ENCODE data around the gene FAM83C. TPM values are rescaled to one million over a fixed set of nuclear protein-coding genes. Genes with fewer than 3 reads are reported as not detected.
"Not testable (repeated sequence)": the region's sequence is repeated elsewhere in the genome, so short reads cannot be mapped to it uniquely, and the experiment has no call there.

Gene FAM83C
- total RNA-seq, 1 experiment from 2014 or later, result not detected

DNA sequence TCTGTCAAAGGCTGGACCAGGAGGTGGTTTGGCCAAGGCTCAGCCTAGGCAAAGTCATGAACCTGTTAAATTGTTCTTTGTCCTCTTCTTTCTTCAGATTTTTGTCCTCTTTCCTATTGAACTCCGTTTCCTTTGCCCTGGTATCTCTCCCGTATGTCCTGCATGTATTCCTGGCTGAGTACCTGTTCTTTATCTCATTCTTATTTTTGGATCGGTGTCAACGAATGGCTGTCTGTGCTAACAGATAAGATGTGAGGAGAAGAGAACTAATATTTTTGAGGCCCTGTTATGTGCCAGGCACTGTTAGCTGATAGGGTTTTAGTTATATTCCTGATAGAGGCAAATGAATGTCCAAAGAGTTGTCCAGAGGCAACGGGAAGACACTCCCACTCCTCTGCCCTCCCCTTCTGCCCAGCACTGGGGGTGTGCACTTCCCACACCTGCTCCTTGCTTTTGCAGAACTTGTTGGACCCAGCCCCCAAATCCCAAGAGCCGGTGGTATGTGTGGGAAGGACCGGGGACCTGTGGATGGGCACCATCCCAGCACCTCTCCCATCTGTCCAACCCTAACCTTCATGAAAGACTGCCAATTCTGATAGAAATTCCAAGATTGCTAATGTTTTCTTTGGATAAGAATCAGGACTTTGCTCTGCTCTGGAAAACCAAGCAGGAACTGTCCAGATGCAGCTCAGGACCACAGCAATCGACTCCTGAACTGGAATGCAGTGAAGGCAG lies 34.9 kb downstream of the FAM83C start:
- POLR2A ChIA-PET, result interaction anchor here (0.6 to 1.2 kb wide), 3 partner anchors 13 to 141 kb away, joined by 3 read pairs; no protein-coding TSS in a partner anchor
- no TSS peak for BruUV-seq (replicated peaks)
- no peaks in the 10 kb centered on the region for H3K36me3 Mint-ChIP-seq (ENCODE audit: insufficient read depth, unreplicated experiment)
- no peaks in the 10 kb centered on the region for H3K9me3 Mint-ChIP-seq (ENCODE audit: unreplicated experiment)
- no peak overlapping the region for H3K4me3 Mint-ChIP-seq (ENCODE audit: unreplicated experiment)
- H3K27ac Mint-ChIP-seq (ENCODE audit: low read depth, unreplicated experiment), result no peak overlapping the region
- DNase-seq (ENCODE audit: unreplicated experiment), result peak; percentile 47
- intact Hi-C loops (cut with micrococcal nuclease), result no loop called here
- H3K27me3 Mint-ChIP-seq (ENCODE audit: insufficient read depth, unreplicated experiment), result no peaks in the 10 kb centered on the region
- TF ChIP-seq, protein P1, sequence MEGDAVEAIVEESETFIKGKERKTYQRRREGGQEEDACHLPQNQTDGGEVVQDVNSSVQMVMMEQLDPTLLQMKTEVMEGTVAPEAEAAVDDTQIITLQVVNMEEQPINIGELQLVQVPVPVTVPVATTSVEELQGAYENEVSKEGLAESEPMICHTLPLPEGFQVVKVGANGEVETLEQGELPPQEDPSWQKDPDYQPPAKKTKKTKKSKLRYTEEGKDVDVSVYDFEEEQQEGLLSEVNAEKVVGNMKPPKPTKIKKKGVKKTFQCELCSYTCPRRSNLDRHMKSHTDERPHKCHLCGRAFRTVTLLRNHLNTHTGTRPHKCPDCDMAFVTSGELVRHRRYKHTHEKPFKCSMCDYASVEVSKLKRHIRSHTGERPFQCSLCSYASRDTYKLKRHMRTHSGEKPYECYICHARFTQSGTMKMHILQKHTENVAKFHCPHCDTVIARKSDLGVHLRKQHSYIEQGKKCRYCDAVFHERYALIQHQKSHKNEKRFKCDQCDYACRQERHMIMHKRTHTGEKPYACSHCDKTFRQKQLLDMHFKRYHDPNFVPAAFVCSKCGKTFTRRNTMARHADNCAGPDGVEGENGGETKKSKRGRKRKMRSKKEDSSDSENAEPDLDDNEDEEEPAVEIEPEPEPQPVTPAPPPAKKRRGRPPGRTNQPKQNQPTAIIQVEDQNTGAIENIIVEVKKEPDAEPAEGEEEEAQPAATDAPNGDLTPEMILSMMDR (IDR thresholded peaks at IDR 0.05; ENCODE audit: unreplicated experiment), result no peak
- peaks cover 15% of the 10 kb centered on the region for H3K4me1 Mint-ChIP-seq (ENCODE audit: insufficient read depth, unreplicated experiment)
- CTCF ChIA-PET, result interaction anchor here (1.2 to 1.8 kb wide), 2 partner anchors 12 to 112 kb away, joined by 3 to 7 read pairs; no protein-coding TSS in a partner anchor

DNA sequence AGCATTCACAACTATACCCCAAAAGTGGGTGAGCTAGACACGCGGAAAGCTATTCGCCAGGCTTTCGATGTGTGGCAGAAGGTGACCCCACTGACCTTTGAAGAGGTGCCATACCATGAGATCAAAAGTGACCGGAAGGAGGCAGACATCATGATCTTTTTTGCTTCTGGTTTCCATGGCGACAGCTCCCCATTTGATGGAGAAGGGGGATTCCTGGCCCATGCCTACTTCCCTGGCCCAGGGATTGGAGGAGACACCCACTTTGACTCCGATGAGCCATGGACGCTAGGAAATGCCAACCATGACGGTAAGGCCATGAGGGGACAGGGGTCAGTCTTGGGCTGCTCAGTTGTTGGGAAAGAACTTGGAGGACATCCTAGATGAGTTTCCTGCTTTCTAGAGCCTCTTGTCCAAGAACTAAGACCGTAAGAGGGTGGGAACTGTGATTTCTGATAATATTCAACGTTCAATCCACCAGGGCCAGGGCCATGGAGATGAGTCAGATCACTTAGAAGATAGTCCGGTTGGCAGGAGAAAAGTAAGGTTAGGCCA lies 37.7 kb downstream of the FAM83C start:
- intact Hi-C loops (cut with micrococcal nuclease), result no loop called here
- no peaks in the 10 kb centered on the region for H3K27me3 Mint-ChIP-seq (ENCODE audit: insufficient read depth, unreplicated experiment)
- H3K36me3 Mint-ChIP-seq (ENCODE audit: insufficient read depth, unreplicated experiment), result no peaks in the 10 kb centered on the region
- no peak overlapping the region for H3K4me3 Mint-ChIP-seq (ENCODE audit: unreplicated experiment)
- H3K4me1 Mint-ChIP-seq (ENCODE audit: insufficient read depth, unreplicated experiment), result peaks cover 15% of the 10 kb centered on the region
- ChIA-PET POLR2A (interaction anchor here (0.7 to 0.9 kb wide), 2 partner anchors 27 to 107 kb away, joined by 3 to 4 read pairs; partner anchors contain the start of gene EDEM2), CTCF (interaction anchor here (0.6 to 1.5 kb wide), 4 partner anchors 14 to 380 kb away, joined by 3 to 5 read pairs (median 3); no protein-coding TSS in a partner anchor)
- no peak for DNase-seq (ENCODE audit: unreplicated experiment)
- BruUV-seq (replicated peaks), result no TSS peak
- H3K9me3 Mint-ChIP-seq (ENCODE audit: unreplicated experiment), result no peaks in the 10 kb centered on the region
- H3K27ac Mint-ChIP-seq (ENCODE audit: low read depth, unreplicated experiment), result no peak overlapping the region
- TF ChIP-seq, protein P1 (IDR thresholded peaks at IDR 0.05; ENCODE audit: unreplicated experiment), result no peak

DNA sequence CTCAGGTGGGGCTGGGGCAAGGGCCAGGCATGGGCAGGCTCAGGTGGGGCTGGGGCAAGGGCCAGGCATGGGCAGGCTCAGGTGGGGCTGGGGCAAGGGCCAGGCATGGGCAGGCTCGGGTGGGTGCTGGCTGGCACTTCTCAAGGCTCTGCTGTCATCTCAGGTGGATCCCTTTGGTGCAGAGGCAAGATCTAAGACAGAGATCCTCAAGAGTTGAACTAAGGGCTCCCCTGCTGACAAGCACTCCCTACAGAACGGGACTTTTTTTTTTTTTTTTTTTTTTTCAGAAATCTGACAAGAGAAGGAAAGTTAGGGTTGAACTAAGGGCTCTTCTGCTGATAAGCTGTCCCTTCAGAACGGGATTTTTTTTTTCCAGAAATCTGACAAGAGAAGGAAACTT lies 39.2 kb downstream of the FAM83C start:
- Mint-ChIP-seq H3K4me1 (ENCODE audit: insufficient read depth, unreplicated experiment) (peaks cover 10% of the 10 kb centered on the region), H3K27me3 (ENCODE audit: insufficient read depth, unreplicated experiment) (no peaks in the 10 kb centered on the region), H3K27ac (ENCODE audit: low read depth, unreplicated experiment) (no peak overlapping the region), H3K36me3 (ENCODE audit: insufficient read depth, unreplicated experiment) (no peaks in the 10 kb centered on the region), H3K4me3 (ENCODE audit: unreplicated experiment) (no peak overlapping the region), H3K9me3 (ENCODE audit: unreplicated experiment) (no peaks in the 10 kb centered on the region)
- ChIA-PET CTCF (no interaction called here), POLR2A (no interaction called here)
- intact Hi-C loops (cut with micrococcal nuclease), result no loop called here
- TF ChIP-seq, protein P1 (IDR thresholded peaks at IDR 0.05; ENCODE audit: unreplicated experiment), result no peak
- no peak for DNase-seq (ENCODE audit: unreplicated experiment)
- BruUV-seq (replicated peaks), result no TSS peak

DNA sequence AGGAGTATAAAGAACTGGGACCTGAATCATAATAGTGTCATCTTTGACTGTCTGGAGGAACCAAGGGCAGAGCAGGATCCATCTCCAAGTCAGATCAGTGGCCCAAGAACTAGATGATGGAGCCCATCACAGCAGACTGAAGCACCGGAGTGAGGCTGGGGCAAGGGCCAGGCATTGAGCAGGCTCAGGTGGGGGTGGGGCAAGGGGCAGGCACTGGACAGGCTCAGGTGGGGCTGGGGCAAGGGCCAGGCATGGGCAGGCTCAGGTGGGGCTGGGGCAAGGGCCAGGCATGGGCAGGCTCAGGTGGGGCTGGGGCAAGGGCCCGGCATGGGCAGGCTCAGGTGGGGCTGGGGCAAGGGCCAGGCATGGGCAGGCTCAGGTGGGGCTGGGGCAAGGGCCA lies 39.6 kb downstream of the FAM83C start:
- H3K4me3 Mint-ChIP-seq (ENCODE audit: unreplicated experiment); BruUV-seq (replicated peaks); H3K9me3 Mint-ChIP-seq (ENCODE audit: unreplicated experiment); intact Hi-C loops (cut with micrococcal nuclease); H3K27ac Mint-ChIP-seq (ENCODE audit: low read depth, unreplicated experiment); DNase-seq (ENCODE audit: unreplicated experiment); H3K4me1 Mint-ChIP-seq (ENCODE audit: insufficient read depth, unreplicated experiment); POLR2A ChIA-PET; H3K27me3 Mint-ChIP-seq (ENCODE audit: insufficient read depth, unreplicated experiment); H3K36me3 Mint-ChIP-seq (ENCODE audit: insufficient read depth, unreplicated experiment): not testable (repeated sequence)
- CTCF ChIA-PET, result interaction anchor here (0.6 kb wide), 1 partner anchor 18 kb away, joined by 4 read pairs; no protein-coding TSS in a partner anchor
